NCI-H748 (cell line): ENCODE results near the gene VEGFD.

ENCODE experiments used
- DNase-seq: peaks from one replicate; lab custom pipeline; 2025; ENCODE audit not compliant: unreplicated experiment; lab: John Stamatoyannopoulos, UW

Gene VEGFD, protein sequence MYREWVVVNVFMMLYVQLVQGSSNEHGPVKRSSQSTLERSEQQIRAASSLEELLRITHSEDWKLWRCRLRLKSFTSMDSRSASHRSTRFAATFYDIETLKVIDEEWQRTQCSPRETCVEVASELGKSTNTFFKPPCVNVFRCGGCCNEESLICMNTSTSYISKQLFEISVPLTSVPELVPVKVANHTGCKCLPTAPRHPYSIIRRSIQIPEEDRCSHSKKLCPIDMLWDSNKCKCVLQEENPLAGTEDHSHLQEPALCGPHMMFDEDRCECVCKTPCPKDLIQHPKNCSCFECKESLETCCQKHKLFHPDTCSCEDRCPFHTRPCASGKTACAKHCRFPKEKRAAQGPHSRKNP

DNA sequence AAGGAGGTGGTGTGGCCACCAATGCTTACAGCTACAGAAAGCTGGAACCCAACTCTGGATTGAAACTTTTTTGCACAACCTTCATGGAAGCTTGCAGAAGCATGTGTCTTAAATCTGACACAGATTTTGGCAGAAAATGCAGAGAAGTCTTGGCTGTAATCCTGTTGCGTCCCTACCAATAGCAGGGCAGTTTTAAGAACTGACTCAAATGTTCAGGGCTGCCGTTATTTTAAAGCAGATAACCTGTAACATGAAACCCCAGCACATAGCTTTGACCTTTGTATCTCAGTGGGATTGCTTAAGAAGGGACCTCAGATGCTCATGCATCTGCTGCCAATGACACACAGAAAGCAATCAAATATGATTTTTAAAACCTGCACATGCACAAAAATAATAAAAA, at the start of gene VEGFD:
TSS of gene VEGFD (minus strand) at position 110 of the 400 bp plus-strand sequence. CDS start 467 bp downstream, outside the sequence.
- DNase-seq, result no peak

DNA sequence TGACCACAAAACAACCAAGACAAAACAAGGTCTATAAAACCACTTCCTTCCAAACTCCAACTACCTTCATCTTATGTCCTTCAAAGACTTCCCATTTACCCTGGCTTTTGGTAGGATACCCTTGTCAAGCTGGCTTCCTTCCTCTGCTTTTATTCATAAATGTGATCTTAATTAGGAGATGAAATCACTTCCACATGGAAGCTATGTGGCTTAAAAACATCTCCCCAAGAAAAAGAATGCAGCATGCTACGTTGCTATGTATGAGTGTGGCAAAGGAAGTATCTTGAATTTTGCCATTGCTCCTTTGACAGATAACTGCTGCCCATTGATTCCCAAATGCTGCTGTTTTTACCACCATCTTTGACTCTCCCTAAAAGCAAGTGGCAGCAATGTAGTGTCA, 46.4 kb upstream of the VEGFD start:
- DNase-seq, result no peak

DNA sequence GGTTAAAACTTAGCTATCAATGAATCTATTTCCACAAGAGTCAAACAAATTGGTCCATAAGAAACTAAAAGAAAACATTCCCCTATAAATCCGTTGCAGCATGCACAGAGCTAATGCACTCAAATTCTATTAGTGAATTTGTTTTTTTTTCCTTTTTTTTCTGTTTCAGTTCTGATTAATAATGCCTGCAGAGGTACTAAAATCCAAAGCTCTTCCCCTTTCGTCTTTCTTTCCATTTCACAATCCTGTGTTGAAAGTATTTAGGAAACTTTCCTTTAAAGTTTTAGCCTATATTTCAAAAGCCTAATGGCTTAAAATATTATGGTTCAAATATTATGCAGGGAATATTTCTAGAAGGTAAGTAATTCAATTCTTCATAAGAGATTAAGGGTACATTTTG, 45.9 kb upstream of the VEGFD start:
- DNase-seq, result no peak

DNA sequence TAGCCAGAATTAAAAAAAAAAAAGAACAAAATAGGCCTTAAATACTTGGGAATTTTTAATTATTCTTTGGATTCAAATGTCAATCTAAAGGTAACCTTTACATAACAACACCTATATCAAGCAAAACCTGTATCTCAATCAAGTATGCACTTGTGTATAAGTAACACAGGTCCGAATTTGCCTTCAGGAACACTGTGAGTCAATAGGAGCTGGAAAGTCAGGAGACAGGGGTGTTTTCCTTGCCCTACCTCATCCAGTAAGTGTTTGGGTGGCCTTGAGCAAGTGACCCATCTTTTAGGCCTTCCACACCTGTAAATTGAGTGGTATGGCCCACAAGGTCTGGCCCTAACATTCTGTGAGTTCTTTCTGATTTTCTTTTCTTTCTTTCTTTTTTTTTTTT, 40.8 kb upstream of the VEGFD start:
- DNase-seq, result no peak

DNA sequence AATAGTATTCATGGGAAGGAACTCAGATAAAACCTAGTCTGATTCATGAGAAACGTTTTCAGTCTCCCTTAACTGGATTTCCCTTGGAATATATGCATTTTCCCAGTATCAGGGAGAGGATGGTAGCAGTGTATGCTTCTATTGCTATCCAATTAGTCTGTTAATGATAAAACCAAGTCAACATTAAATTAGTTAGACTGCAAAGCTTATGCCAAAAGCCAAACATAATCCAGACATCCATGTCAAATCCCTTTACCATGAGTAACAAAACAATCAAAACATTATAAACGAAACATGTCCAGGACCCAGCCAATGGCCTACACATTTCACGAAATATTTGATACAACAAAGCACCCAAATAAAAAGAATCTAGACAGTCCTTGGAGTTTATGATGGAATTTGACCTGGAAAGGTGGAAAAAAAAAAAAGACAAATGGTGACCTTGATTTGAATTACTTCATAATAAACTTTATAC, 34.5 kb upstream of the VEGFD start:
- DNase-seq, result no peak

DNA sequence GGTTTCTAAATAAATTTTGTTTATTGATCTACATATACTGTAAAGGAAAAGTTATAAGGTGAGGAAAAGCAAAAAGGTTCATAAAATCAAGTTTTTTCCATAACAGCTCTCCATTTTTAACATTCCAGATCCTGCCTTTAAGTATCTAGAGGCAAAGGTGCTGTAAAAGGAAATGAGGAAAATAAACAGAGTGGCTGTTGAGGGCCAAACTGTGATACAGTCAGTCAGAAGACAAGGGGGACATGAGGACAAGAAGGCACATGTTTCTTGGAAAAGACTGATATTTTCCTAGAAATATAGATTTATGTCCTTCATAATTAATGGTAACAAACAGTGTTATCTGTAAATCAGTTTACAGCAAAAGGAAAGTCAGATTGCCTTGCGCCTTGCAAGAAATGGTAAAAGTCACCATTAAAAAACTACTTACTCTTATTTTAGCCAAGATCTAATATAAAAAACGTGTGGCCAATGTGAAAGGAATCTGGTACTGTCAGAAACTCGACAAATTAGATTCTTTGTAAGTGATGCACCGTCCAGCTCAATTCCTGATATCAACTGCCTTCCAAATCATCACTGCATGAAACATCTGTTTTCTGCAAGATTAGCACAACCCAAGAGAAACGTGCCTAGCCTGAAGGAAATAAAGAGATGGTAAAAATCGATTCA, 34.0 kb upstream of the VEGFD start:
- DNase-seq, result no peak

DNA sequence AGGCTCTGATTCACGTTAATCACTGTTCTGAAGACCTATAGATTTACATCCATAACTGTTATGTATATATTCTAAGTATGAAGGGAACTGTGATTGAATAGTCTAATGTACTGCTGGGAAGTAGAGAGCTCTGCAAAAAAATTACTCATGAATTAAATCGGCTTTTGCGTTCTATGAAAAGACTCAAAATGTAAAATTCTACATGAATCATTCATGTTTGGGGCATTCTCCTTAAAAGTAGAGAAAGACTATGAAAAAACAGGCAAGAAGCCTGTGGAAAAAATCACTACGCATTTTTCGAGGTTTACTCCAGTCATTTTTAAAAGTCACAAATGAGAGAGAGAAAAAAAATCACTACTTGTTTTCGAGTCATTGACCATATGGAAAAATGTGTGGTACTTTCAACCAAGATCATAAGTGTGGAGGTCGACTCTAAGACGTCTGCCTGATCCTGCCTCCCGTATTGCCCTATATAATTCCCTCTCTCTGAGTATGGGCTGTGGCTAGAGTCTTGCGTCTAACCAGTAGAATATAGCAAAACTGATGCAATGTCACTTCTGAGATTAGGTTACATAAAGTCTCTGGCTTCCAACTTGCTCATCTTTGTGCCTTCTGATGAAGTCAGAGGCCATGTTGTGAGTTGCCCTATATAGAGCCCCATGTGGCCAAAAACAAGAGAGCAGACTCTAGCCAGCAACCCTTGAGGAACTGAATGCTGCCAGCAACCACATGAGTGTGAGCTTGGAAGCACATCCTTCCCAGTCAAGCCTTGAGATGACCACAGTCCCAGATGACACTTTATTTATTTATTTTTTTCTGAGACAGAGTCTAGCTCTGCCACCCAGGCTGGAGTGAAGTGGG, 32.1 kb upstream of the VEGFD start:
- DNase-seq, result no peak

DNA sequence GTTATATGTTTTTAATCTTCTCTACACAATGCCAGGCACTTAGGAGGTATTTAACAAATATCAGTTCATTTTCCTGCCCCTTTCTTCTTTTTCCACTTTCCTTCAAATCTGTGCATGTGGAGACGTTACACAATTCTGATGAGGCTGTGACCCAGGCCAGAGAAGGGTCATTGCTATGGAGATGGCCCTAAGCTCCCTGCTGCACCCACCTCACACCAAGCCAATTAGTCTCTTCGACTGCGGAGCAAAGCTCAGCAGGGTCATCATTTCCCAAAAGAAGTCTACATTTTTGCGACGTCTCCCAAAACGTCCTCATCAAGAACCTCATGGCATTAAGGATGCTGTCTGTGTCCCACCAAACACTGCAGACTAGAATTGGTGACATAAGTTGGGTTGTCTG, 28.9 kb upstream of the VEGFD start:
- no peak for DNase-seq

DNA sequence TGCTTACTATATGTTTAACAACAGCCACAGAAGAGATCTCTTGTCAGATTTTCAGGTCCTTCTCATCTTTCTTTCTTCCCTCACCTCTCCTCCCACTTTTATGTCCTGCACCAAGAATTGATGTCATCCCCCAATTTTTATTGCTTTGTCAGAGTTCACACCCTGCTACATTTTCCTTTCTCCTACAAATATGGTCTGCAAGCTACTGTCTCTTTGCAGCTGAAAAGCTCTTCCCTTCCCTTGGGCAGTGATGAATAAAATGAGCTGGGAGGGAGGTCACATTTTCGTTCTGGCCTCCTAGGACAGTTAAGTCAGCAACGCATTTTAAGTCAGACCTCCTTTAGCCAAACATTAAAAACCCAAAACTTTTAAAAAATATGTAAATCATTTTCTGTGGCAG, 26.7 kb upstream of the VEGFD start:
- no peak for DNase-seq

DNA sequence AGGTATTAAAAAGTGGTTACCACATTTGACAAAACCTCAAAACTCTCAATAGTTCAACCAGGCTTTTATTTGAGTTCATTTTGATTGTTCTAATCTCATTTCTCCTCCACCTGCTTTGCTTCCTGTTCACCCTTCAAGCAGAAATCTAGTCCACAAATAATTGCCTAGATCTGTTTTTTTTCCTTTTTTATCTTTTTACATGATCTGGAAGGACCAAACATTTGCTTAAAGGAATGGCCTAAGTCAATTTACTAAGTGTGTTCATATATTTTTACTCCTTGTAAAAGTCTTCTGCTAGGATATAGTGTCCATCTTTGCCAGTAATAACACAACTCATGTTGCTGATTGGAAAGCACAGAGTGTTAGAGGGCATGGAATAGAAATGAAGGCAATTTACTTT, 26.2 kb upstream of the VEGFD start:
- no peak for DNase-seq

DNA sequence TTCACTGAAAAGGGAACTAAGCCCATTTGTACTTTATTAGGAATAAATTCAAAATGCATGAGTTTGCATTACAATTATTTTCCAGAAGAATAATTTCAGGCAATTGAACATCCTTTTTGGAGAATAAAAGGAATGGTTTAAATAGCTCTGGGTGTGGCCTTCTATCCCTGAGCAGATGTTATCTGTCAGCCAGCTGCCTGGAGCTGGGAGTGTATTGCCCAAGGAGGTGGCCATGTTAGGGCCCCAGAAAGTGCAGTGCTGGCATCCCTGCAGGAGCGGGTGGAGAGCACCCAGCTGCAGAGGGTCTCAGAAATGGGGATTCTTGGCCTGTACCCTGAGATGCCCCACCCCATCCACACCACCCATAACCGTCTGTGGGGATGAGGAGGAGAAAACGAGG, 21.6 kb upstream of the VEGFD start:
- DNase-seq, result peak; percentile 38

DNA sequence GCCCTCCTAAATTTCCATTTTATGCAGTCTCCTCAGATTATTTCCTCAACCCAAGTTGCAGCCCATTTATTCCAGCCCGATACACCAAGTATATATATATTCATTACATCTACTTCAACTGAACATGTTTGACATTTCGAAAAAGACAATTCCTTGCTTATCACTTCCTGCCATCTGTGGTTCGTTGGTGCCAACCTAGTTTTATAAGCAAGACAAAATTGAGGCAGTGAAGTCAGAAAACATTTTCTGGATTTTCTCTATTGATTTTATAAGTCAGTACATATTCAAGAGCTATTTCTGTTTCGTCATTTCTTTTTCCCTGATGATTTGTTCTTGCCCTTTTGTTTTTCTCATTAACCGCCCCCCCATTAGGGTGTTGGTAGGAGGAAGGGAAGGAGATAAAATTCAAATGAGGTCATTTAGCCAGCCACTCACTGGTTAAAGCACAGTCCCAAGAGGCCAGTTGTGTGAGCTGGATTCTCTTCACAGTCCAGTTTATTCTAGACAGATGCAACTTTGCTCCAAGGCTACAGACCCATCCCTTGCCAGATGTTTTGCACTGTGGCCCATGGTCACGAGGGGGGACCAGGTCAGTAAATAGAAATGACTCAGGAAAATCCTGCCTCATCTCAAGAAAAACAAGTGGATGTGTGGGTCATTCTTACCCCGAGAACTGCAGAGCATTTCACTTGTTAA, 20.3 kb upstream of the VEGFD start:
- DNase-seq, result no peak

DNA sequence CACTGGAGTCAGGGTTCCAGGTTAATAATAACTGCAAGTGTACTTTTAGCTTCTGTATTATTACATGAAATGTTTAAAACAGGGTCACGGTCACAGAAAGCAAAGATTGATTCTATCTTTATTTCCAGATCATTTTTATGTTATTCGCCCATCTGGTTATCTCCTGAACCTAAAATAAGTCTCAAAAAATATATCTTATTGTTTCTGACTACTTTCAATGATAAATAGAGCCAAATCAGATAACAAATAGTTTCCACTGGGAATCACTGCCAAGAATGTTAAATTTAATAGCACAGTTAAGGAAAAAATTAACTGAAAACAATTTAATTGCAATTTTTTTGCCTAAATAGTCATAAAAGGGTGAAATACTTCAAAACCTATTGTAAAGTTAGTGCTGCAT, 17.2 kb upstream of the VEGFD start:
- DNase-seq, result no peak

DNA sequence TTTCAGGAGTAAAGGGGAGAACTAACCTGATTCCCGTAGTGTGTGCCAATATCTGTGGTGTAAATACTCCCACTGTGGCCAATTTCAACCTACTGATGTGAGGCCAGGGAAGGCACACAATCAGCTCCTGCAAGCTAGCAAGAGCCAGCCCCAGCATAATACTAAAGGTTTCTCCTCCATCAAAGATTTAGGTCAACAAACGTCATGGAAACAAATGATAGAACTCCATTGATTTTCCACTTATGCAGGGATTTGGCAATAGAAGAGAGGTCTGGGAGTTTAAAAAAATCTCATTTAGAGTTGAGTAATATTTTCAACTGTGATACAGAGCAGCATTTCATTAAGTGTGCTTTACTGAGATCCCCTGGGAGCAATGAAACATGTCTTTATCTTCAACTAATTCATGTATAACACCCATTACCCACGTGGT, 15.8 kb upstream of the VEGFD start:
- no peak for DNase-seq

DNA sequence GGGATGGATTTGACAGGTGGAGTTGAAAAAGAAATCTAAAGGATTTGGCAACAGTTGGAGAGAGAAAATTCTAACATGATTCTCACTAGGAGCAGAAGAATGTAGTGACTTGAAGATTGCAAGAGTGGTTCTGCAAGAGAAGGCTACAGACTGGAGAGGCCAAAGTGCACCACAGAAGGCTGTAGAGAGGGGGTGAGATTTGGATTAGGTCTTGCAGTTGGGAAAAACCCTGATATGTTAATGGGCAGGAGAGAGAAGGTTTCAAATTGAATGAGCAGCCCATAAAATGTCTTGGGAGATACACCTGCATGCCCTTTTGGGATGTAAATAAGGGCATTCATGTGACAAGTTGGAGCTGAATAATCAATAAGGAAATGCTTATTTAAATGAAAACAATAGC, 14.7 kb upstream of the VEGFD start:
- no peak for DNase-seq

DNA sequence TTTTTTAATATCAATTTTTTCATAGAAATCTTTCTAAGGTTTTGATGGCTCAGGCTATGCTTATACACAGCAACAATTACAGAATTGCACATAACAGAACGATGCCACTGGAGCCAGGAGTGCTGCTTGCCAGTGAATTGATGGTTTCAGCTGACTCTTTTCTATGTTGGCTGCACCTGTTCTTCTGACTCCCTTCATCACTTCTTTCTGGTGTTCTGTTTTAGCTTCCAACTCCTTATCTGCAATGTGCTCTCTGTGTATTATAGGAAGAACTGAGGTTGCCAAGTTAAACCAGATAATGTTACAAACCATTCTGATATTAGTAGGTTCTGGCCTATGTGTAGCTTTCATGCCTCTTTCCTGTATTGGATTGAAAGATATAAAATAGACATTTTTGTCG, 11.6 kb upstream of the VEGFD start:
- DNase-seq, result no peak

DNA sequence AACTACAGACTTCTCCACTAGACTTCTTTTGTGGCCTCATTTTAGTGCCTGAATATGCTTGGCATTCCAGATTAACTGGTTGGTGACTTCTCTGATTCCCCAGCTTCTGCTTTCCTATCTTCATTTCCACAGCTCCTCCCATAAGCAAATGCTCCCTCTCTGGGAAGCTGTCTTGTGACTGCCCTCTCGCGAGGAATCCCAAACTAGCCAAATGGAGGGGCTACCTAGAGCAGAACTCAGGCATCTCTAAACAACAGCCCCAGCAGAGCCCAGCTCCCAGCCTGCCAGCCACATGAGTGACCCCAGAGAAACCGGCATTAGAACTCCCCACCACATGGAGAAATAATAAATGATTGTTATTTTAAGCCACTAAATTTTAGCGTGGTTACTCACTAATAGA, 7.6 kb upstream of the VEGFD start:
- DNase-seq, result no peak

DNA sequence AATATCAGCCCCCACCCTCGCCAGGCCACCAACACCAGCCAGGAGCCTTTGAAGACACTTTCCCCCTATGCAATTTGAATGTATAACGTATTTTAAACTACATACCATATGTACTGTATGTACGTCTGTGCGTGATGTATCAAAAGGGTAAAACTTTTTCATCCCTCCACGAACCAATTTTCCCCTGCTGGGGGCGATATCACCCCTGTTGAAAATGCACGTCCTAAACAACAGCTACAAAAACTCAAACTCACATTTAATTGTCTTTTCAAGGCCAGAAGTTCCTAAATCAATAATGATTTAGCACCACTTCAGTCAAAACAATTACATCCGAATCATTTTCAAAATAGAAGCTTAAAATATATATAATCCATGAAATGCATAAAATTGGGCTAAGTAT, 1.4 kb downstream of the VEGFD start:
- DNase-seq, result no peak

DNA sequence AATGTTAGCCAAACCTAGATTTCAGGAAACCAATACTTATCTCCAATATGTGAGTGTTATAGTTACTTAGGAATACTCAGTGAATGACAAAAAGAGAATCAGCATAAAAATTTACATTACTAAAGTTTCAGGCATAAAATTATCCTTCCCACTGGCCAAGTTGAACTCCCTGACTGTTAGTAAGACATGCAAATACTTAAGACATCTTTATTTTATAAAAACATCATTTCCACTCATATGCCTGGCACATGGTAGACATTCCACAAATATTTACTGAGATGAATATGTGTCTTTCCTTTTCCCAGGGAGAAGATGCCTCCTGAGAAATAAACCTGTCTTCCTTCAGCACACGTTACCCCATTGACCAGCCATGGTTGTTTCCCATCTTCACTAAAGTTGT, 7.3 kb downstream of the VEGFD start:
- DNase-seq, result no peak

DNA sequence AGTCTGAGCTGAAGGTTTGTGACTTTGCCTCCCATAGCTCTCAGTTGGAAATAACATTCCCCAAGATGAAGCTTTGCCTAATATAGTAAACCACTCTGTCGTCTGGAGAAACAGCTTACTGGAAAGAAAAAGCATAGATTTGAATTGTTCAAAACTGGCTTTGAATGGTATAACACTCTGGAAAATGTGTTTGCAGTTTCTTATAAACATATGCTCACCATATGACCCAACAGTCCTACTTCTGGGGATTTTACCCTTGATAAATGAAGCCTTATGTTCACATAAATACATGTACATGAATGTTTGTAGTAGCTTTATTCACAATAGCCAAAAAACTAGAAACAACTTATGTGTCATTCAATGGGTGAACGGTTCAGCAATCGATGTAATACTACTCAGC, 10.2 kb downstream of the VEGFD start:
- no peak for DNase-seq
